IPS DF 6.9 (cell line): ENCODE measurements around the gene RFC4.

Experiments used
- DNase-seq: peaks from one replicate; pipeline ENCODE4 v3.0.0-alpha.2; 2013; ENCODE audit warnings: low read depth, low spot score
- H3K27ac ChIP-seq: one replicate; pipeline ENCODE4 v1.5.1; 2013; ENCODE audit warnings: low read length, control low read depth
- H3K27me3 ChIP-seq: 2 replicates; pipeline ENCODE4 v1.6.1; 2013; ENCODE audit warnings: mild to moderate bottlenecking, low read length; ENCODE audit not compliant: control insufficient read depth, insufficient read depth
- H3K36me3 ChIP-seq: 2 replicates; pipeline ENCODE4 v1.6.1; 2013; ENCODE audit warnings: low read length; ENCODE audit not compliant: control insufficient read depth, insufficient read depth
- H3K4me1 ChIP-seq: 2 replicates; pipeline ENCODE4 v1.6.1; 2013; ENCODE audit warnings: low read length; ENCODE audit not compliant: control insufficient read depth, insufficient read depth
- H3K4me3 ChIP-seq: 2 replicates; pipeline ENCODE4 v1.5.1; 2013; ENCODE audit warnings: mild to moderate bottlenecking, low read length
- H3K9me3 ChIP-seq: 2 replicates; pipeline ENCODE4 v1.6.1; 2013; ENCODE audit warnings: low read length, inconsistent platforms; ENCODE audit not compliant: control insufficient read depth, insufficient read depth
- WGBS: extraction: QIAGEN DNeasy Blood & Tissue Kit; methylation state at CpG from one replicate; pipeline ENCODE4 v1.1.7; 2013; ENCODE audit warnings: mixed read lengths, missing lambda C conversion rate; ENCODE audit not compliant: insufficient read length, insufficient coverage; 5-methylcytosine and 5-hydroxymethylcytosine counted together

Gene RFC4

GRCh38 chr3:186772701-186773417 lies 33.4 kb downstream of the RFC4 start:
- H3K27me3 ChIP-seq: no peaks in the 10 kb centered on the region
- no CpG with 5 or more reads among the region's 28 CpGs for WGBS
- no peak overlapping the region for H3K4me3 ChIP-seq
- H3K9me3 ChIP-seq: no peaks in the 10 kb centered on the region
- no peak for DNase-seq
- no peak overlapping the region for H3K27ac ChIP-seq
- H3K4me1 ChIP-seq: peaks cover 5% of the 10 kb centered on the region
- no peaks in the 10 kb centered on the region for H3K36me3 ChIP-seq

- Histone ChIP-seq H3K36me3 (no peaks in the 10 kb centered on the region), H3K27ac (no peak overlapping the region), H3K4me3 (no peak overlapping the region), H3K9me3 (no peaks in the 10 kb centered on the region), H3K27me3 (no peaks in the 10 kb centered on the region), H3K4me1 (peaks cover 5% of the 10 kb centered on the region)
- WGBS: 100% methylated on average over 4 of the region's 26 CpGs
- no peak for DNase-seq
Measured at GRCh38 chr3:186772281-186772694, 34.0 kb downstream of the RFC4 start.

GRCh38 chr3:186760897-186761447 lies 45.3 kb downstream of the RFC4 start:
- H3K4me1 ChIP-seq: peaks cover 1% of the 10 kb centered on the region; the same call in 1 of the 2 replicates
- no peak for DNase-seq
- WGBS: no CpG with 5 or more reads among the region's 8 CpGs
- no peaks in the 10 kb centered on the region for H3K27me3 ChIP-seq
- no peak overlapping the region for H3K27ac ChIP-seq
- H3K36me3 ChIP-seq: no peaks in the 10 kb centered on the region
- no peaks in the 10 kb centered on the region for H3K9me3 ChIP-seq
- H3K4me3 ChIP-seq: no peak overlapping the region

GRCh38 chr3:186760141-186760833 lies 46.0 kb downstream of the RFC4 start:
- no peaks in the 10 kb centered on the region for H3K9me3 ChIP-seq
- no peak for DNase-seq
- peaks cover 1% of the 10 kb centered on the region; the same call in 1 of the 2 replicates for H3K4me1 ChIP-seq
- WGBS: no CpG with 5 or more reads among the region's 10 CpGs
- no peak overlapping the region for H3K4me3 ChIP-seq
- no peak overlapping the region for H3K27ac ChIP-seq
- H3K27me3 ChIP-seq: no peaks in the 10 kb centered on the region
- no peaks in the 10 kb centered on the region for H3K36me3 ChIP-seq

- Histone ChIP-seq H3K27ac (no peak overlapping the region), H3K9me3 (no peaks in the 10 kb centered on the region), H3K4me3 (no peak overlapping the region), H3K27me3 (no peaks in the 10 kb centered on the region), H3K4me1 (peaks cover 1% of the 10 kb centered on the region; the same call in 1 of the 2 replicates), H3K36me3 (no peaks in the 10 kb centered on the region)
- no peak for DNase-seq
- no CpG with 5 or more reads among the region's 11 CpGs for WGBS
Measured at GRCh38 chr3:186759231-186759930, 46.9 kb downstream of the RFC4 start.

- H3K27ac ChIP-seq: no peak overlapping the region
- no peaks in the 10 kb centered on the region for H3K9me3 ChIP-seq
- no peaks in the 10 kb centered on the region for H3K27me3 ChIP-seq
- WGBS: no CpG with 5 or more reads among the region's 8 CpGs
- DNase-seq: no peak
- H3K4me1 ChIP-seq: peaks cover 1% of the 10 kb centered on the region; the same call in 1 of the 2 replicates
- no peak overlapping the region for H3K4me3 ChIP-seq
- H3K36me3 ChIP-seq: no peaks in the 10 kb centered on the region
Measured at GRCh38 chr3:186757686-186758220, 48.5 kb downstream of the RFC4 start.

- no peaks in the 10 kb centered on the region for H3K9me3 ChIP-seq
- H3K27me3 ChIP-seq: no peaks in the 10 kb centered on the region
- no peak for DNase-seq
- peaks cover 1% of the 10 kb centered on the region; the same call in 1 of the 2 replicates for H3K4me1 ChIP-seq
- H3K27ac ChIP-seq: no peak overlapping the region
- WGBS: no CpG with 5 or more reads among the region's 8 CpGs
- H3K4me3 ChIP-seq: no peak overlapping the region
- H3K36me3 ChIP-seq: no peaks in the 10 kb centered on the region
Measured at GRCh38 chr3:186757214-186757613, 49.1 kb downstream of the RFC4 start.

- no peak overlapping the region for H3K4me3 ChIP-seq
- H3K4me1 ChIP-seq: no peaks in the 10 kb centered on the region; the same call in 1 of the 2 replicates
- no CpG with 5 or more reads among the region's 5 CpGs for WGBS
- H3K27me3 ChIP-seq: no peaks in the 10 kb centered on the region
- no peak overlapping the region for H3K27ac ChIP-seq
- DNase-seq: no peak
- no peaks in the 10 kb centered on the region for H3K9me3 ChIP-seq
- no peaks in the 10 kb centered on the region for H3K36me3 ChIP-seq
Measured at GRCh38 chr3:186754871-186755270, 51.4 kb downstream of the RFC4 start.

GRCh38 chr3:186754006-186754405 lies 52.3 kb downstream of the RFC4 start:
- Histone ChIP-seq H3K36me3 (no peaks in the 10 kb centered on the region), H3K9me3 (no peaks in the 10 kb centered on the region), H3K4me1 (no peaks in the 10 kb centered on the region; the same call in 1 of the 2 replicates), H3K27ac (no peak overlapping the region), H3K27me3 (no peaks in the 10 kb centered on the region), H3K4me3 (no peak overlapping the region)
- no CpG with 5 or more reads among the region's 7 CpGs for WGBS
- DNase-seq: no peak

- no peak for DNase-seq
- Histone ChIP-seq H3K36me3 (no peaks in the 10 kb centered on the region), H3K4me3 (no peak overlapping the region), H3K4me1 (no peaks in the 10 kb centered on the region; the same call in 1 of the 2 replicates), H3K27ac (no peak overlapping the region), H3K9me3 (no peaks in the 10 kb centered on the region), H3K27me3 (no peaks in the 10 kb centered on the region)
- WGBS: no CpG with 5 or more reads among the region's 3 CpGs
Measured at GRCh38 chr3:186751480-186751879, 54.8 kb downstream of the RFC4 start.
